IPS-15b (cell line): ENCODE measurements around the gene MIS18A.
"Not testable (repeated sequence)": the region's sequence is repeated elsewhere in the genome, so short reads cannot be mapped to it uniquely, and the experiment has no call there.

Source experiments
- H3K27me3 ChIP-seq: one replicate; pipeline ENCODE4 v1.6.1; 2013; ENCODE audit warnings: low read length; ENCODE audit not compliant: control insufficient read depth, insufficient read depth
- H3K36me3 ChIP-seq: one replicate; pipeline ENCODE4 v1.6.1; 2013; ENCODE audit warnings: low read length; ENCODE audit not compliant: control insufficient read depth, insufficient read depth
- H3K4me1 ChIP-seq: one replicate; pipeline ENCODE4 v1.6.1; 2013; ENCODE audit warnings: mild to moderate bottlenecking, low read length; ENCODE audit not compliant: control insufficient read depth, insufficient read depth
- H3K4me3 ChIP-seq: one replicate; pipeline ENCODE4 v1.5.1; 2013; ENCODE audit warnings: low read depth, low read length
- H3K9ac ChIP-seq: one replicate; pipeline ENCODE4 v1.6.1; 2013; ENCODE audit warnings: low read depth, mild to moderate bottlenecking, low read length
- H3K9me3 ChIP-seq: one replicate; pipeline ENCODE4 v1.6.1; 2013; ENCODE audit warnings: mild to moderate bottlenecking, low read length; ENCODE audit not compliant: control insufficient read depth, insufficient read depth

The MIS18A gene

DNA sequence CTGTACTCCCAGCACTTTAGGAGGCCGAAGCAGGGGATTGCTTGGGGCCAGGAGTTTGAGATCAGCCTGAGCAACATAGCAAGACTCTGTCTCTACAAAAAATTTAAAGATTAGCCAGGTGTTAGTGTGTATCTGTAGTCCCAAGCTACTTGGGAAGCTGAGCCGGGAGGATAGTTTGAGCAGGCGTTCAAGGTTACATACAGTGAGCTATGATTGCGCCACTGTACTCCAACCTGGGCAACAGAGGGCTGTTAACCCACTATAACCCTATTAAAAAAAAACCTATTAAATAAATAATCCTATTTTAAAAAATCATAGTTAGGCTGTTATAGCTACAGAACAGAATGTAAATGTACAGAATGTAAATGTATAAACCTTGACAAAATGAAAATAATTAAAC lies 2.2 kb downstream of the MIS18A start:
- no peak overlapping the region for H3K4me3 ChIP-seq
- no peaks in the 10 kb centered on the region for H3K27me3 ChIP-seq
- peaks cover 7% of the 10 kb centered on the region for H3K36me3 ChIP-seq
- H3K9me3 ChIP-seq: no peaks in the 10 kb centered on the region
- H3K9ac ChIP-seq: no peak overlapping the region
- H3K4me1 ChIP-seq: peaks cover 5% of the 10 kb centered on the region

DNA sequence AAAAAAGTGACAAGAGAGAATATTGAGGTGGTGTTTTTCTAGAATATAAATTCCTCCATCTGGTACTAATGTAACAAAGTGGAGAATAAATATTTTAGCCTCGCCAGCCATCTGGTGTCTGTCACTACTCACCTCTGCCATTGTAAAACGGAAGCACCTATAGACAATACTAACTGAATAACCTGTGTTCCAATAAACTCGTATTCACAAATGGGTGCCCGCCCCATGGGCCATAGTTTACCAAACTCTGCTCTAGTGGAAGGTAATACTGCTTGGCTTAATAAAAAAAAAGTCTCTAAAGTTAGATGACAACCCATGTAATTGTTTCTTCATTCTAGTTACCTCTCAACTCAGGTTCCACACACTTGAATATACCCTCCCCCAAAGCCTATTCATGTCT lies 8.1 kb downstream of the MIS18A start:
- Histone ChIP-seq H3K4me1 (no peaks in the 10 kb centered on the region), H3K9me3 (no peaks in the 10 kb centered on the region), H3K36me3 (peaks cover 18% of the 10 kb centered on the region), H3K4me3 (no peak overlapping the region), H3K9ac (no peak overlapping the region), H3K27me3 (no peaks in the 10 kb centered on the region)

DNA sequence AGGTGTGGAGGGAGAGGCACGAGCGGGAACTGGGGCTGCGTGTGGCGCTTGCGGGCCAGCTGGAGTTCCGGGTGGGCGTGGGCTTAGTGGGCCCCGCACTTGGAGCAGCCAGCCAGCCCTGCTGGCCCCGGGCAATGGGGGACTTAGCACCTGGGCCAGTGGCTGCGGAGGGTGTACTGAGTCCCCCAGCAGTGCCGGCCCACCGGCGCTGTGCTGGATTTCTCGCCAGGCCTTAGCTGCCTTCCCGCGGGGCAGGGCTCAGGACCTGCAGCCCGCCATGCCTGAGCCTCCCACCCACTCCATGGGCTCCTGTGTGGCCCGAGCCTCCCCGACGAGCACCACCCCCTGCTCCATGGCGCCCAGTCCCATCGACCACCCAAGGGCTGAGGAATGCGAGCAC lies 13.5 kb downstream of the MIS18A start:
- H3K27me3 ChIP-seq, H3K4me3 ChIP-seq, H3K9ac ChIP-seq, H3K9me3 ChIP-seq, H3K4me1 ChIP-seq: not testable (repeated sequence)
- peaks cover 11% of the 10 kb centered on the region for H3K36me3 ChIP-seq

DNA sequence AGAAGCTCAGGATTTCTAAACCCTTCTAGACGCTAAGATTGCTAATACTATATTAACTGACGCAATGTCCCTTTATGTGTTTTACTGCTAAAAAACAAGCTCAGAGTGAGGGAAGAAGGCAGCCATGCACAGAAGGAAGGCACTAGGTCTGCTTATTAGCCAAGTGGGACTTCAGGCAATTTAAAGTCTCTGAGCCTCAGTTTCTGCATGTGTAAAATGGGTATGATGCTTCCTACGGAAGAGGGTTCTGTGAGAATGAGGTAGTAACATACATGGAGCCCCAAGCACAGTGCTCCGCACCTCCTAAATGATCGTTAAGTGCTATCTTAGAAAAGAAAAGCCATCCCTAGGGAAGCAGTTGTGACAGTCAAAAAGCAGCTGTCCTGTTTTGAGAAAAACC lies 16.9 kb downstream of the MIS18A start:
- H3K9ac ChIP-seq: no peak overlapping the region
- no peaks in the 10 kb centered on the region for H3K9me3 ChIP-seq
- peaks cover 3% of the 10 kb centered on the region for H3K4me1 ChIP-seq
- H3K36me3 ChIP-seq: peaks cover 4% of the 10 kb centered on the region
- no peaks in the 10 kb centered on the region for H3K27me3 ChIP-seq
- H3K4me3 ChIP-seq: no peak overlapping the region

DNA sequence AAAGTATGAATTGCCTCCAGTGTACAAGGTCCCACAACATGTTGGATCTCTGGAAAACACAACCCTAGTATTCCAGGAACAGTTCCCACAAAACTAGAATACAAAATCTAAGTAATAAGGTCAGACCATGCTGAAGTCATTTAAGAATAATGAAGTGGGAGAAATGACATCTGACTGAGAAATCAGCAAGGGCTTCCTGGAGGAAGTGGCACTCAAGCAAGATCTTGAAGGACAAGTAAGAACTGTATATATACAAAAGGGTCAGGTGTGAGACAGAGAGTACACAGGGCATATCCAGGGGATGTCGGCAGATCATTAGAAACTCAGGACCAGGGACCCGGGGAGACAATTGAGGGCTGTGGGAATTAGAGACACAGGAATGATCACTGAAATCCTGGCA lies 18.7 kb downstream of the MIS18A start:
- H3K27me3 ChIP-seq: no peaks in the 10 kb centered on the region
- no peak overlapping the region for H3K9ac ChIP-seq
- peaks cover 3% of the 10 kb centered on the region for H3K4me1 ChIP-seq
- no peaks in the 10 kb centered on the region for H3K36me3 ChIP-seq
- H3K9me3 ChIP-seq: no peaks in the 10 kb centered on the region
- H3K4me3 ChIP-seq: no peak overlapping the region

DNA sequence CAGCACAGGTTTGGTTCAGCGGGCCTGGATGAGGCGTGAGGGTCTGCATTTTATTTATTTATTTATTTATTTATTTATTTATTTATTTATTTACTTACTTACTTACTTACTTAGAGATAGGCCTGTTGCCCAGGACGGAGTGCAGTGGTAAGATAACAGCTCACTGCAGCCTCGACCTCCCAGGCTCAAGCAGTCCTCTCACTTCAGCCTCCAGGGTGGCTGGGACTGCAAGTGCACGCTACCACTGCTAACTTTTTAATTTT lies 20.1 kb downstream of the MIS18A start:
- H3K9me3 ChIP-seq, H3K9ac ChIP-seq, H3K27me3 ChIP-seq, H3K36me3 ChIP-seq, H3K4me3 ChIP-seq, H3K4me1 ChIP-seq: not testable (repeated sequence)

DNA sequence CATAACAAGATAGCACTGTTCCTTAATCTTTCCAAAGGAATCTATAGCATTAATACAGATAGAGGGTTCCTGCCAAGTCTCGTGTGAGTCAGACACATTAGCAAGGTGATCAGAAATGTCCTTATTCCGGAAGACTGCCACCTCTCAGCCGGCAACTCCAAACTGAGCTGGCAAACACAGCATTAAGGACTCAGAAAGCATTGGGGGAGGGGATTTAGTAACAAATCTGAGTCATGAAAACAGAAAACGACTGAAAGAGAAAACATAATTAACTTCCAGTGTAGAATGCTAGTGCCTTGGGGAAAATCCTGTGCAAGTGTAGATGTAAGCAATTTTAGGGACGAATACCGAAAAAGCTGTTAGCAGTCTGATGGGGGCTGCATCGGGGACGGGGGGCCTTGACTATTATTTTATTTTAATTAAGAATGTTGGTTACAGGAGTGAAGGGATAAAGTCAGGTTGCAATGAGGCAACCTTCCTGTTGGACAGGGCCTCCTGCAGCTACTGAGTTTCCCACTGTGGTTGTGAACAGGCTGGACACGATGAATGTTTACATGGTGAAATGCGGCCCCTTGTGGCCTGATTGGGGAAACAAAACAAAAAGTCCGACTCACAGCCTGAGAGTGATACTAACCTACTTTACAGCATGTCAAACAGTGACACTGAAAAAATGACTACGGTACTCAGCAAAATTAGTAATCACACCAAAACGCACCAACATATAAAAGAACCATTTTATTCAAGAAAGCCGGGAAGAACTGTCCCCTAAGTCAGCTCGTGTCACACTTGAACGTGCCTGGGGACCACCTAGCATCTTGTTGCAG lies 20.7 kb downstream of the MIS18A start:
- H3K36me3 ChIP-seq: no peaks in the 10 kb centered on the region
- no peak overlapping the region for H3K4me3 ChIP-seq
- H3K9me3 ChIP-seq: no peaks in the 10 kb centered on the region
- H3K27me3 ChIP-seq: no peaks in the 10 kb centered on the region
- H3K4me1 ChIP-seq: peaks cover 3% of the 10 kb centered on the region
- H3K9ac ChIP-seq: no peak overlapping the region

DNA sequence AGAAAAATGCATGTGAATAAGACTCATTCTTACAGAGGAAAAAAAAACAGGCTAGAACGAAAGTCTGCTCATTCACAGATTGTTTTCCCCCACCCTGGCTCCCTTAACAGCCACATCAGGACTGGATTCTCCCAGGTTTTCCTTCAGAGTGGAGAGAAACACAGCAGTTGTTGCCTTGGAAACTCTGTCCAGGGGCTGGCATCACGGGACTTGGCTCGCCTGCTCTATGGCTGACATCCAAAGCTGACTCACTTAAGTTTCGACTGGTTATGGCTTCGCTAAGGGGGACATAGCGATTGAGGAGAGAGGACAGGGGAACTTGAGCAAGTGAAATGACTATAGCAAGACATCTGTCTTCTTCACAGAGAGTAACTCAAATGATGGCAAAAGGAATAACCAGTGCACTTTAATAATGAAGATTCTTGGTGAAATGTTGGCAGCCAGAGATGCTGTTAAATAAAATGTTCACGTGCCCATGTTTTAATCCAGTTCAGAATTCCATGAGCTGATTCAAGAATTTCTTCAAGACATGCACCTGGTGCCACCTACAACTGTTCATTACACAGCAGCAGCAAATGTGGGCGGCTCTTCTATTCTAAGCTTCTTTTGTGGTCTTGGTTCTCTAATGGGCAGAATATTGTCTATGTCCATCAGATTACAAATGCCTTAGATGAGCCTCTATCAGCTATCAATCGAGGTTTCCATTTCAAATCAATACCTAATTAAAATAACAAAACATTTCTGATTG lies 21.8 kb downstream of the MIS18A start:
- H3K36me3 ChIP-seq: no peaks in the 10 kb centered on the region
- H3K4me3 ChIP-seq: no peak overlapping the region
- H3K9ac ChIP-seq: no peak overlapping the region
- H3K27me3 ChIP-seq: no peaks in the 10 kb centered on the region
- peaks cover 3% of the 10 kb centered on the region for H3K4me1 ChIP-seq
- H3K9me3 ChIP-seq: no peaks in the 10 kb centered on the region

DNA sequence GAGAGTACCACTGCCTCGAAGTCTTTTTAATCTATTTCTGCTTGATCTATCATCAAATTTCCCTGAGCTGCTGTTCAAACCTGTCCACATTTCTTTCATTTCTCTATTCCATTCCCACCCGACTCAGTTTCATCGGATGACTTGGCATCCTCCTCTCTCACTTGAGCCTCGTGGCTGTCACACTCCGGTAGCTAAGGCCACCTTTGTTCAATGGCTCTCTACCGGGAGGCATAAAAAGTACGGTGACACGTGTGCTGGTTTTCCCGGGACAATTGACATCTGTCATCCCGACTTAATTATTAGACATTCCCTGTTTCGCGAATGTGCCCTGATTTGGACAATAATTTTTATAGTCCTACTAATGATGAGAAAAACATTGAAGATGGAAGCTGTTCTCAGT lies 22.6 kb downstream of the MIS18A start:
- H3K9me3 ChIP-seq: no peaks in the 10 kb centered on the region
- no peak overlapping the region for H3K4me3 ChIP-seq
- peaks cover 3% of the 10 kb centered on the region for H3K4me1 ChIP-seq
- H3K36me3 ChIP-seq: no peaks in the 10 kb centered on the region
- no peak overlapping the region for H3K9ac ChIP-seq
- H3K27me3 ChIP-seq: no peaks in the 10 kb centered on the region

DNA sequence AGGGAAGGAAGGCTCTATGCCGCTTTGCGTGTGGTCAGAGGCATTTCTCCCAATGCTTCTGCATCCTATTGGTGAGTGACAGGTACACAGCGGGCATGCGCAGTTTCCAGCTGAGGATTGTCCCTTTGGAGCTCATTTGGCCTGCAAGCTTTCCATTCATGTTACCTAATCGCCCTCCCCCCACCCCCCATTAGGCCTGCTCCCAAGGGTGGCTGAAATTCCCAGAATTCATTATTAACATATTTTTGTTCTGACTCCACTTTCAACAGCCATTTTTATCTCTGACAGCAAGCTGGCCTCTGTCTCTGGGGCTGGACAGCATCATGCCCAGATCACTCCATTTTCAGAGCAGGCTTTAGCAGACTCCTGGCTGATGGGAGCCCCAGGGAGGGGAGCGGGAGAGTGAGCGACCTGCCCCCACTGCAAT lies 25.6 kb downstream of the MIS18A start:
- H3K36me3 ChIP-seq: no peaks in the 10 kb centered on the region
- H3K27me3 ChIP-seq: no peaks in the 10 kb centered on the region

DNA sequence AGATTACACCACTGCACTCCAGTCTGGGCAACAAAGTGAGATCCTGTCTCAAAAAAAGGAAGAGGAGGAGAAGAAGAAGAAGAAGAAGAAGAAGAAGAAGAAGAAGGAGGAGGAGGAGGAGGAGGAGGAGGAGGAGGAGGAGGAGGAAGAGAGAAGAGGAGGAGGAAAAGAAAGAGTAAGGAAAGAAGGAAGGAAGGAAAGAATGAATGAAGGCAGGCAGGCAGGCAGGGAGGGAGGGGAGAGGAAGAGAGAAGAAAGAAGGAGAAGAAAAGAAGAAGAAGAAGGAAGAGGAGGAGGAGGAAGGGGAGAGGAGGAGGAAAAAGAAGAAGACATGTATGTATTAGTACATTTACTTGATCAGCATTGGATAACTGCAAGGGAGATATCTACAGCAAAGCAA lies 26.7 kb downstream of the MIS18A start:
- no peaks in the 10 kb centered on the region for H3K9me3 ChIP-seq
- H3K9ac ChIP-seq: no peak overlapping the region
- no peaks in the 10 kb centered on the region for H3K27me3 ChIP-seq
- no peaks in the 10 kb centered on the region for H3K36me3 ChIP-seq
- no peaks in the 10 kb centered on the region for H3K4me1 ChIP-seq
- H3K4me3 ChIP-seq: no peak overlapping the region

More for the DNA sequence above, 25.6 kb downstream of the MIS18A start:
- peaks cover 3% of the 10 kb centered on the region for H3K4me1 ChIP-seq
- H3K4me3 ChIP-seq: no peak overlapping the region
- H3K9me3 ChIP-seq: no peaks in the 10 kb centered on the region
- no peak overlapping the region for H3K9ac ChIP-seq

DNA sequence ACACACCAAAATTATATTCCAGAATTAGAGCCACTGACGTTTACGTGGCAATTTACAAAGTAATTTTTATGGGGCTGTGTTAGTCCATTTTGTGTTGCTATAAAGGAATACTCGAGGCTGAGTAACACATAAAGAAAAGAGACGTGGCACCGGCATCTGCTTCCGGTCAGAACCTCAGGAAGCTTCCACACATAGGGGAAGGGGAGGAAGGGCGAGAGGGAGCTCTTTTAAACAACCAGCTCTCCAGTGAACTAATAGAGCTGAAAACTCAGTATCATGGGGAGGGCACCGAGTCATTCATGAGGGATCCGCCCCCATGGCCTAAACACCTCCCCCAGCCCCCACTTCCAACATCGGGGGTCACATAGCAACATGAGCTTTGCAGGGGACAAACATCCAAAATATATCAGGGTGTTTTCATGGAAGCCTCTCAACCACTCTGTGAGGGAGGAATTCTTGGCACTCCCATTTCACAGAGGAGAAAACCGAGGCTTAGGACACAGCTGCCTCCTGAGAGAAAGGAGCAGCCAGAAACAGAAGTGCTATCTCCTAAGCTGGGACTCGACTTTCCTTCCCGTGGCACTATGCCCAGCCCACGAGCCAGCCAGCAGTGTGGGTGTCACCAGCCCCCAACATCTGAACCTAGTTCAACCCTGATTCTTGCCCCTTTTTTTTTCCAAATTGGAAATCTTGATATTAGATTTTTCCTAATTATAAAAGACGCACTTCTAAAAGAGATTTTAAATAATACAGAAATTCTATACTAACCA lies 29.2 kb downstream of the MIS18A start:
- H3K36me3 ChIP-seq: no peaks in the 10 kb centered on the region
- no peak overlapping the region for H3K4me3 ChIP-seq
- no peaks in the 10 kb centered on the region for H3K9me3 ChIP-seq
- no peaks in the 10 kb centered on the region for H3K27me3 ChIP-seq
- H3K9ac ChIP-seq: no peak overlapping the region
- no peaks in the 10 kb centered on the region for H3K4me1 ChIP-seq
